C4-2B (cell line): ENCODE measurements around the gene LRSAM1.

Source experiments
- ZFX ChIP-seq: fragments of 450-650 bp; IDR thresholded peaks from 2 replicates; pipeline ENCODE4 v1.6.1; 2017
- TF ChIP-seq, protein P1 (sequence below): fragments of 450-650 bp; conservative IDR thresholded peaks from 2 replicates; pipeline ENCODE4 v1.5.1; 2017; ENCODE audit warnings: mild to moderate bottlenecking

GRCh38 chr9:127473932-127474331 lies 22.6 kb downstream of the LRSAM1 start:
- TF ChIP-seq, protein P1, sequence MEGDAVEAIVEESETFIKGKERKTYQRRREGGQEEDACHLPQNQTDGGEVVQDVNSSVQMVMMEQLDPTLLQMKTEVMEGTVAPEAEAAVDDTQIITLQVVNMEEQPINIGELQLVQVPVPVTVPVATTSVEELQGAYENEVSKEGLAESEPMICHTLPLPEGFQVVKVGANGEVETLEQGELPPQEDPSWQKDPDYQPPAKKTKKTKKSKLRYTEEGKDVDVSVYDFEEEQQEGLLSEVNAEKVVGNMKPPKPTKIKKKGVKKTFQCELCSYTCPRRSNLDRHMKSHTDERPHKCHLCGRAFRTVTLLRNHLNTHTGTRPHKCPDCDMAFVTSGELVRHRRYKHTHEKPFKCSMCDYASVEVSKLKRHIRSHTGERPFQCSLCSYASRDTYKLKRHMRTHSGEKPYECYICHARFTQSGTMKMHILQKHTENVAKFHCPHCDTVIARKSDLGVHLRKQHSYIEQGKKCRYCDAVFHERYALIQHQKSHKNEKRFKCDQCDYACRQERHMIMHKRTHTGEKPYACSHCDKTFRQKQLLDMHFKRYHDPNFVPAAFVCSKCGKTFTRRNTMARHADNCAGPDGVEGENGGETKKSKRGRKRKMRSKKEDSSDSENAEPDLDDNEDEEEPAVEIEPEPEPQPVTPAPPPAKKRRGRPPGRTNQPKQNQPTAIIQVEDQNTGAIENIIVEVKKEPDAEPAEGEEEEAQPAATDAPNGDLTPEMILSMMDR = no peak
- no peak for TF ChIP-seq ZFX
